RCC 7860 (cell line): ENCODE results near the gene KRT8.
"Not testable (repeated sequence)": the region's sequence is repeated elsewhere in the genome, so short reads cannot be mapped to it uniquely, and the experiment has no call there.

Experiments used
- DNase-seq: peaks from one replicate; pipeline ENCODE4 v3.0.0-alpha.2; 2015; ENCODE audit warnings: low spot score
- FAIRE-seq: peaks from 2 replicates; lab custom pipeline; 2012; peaks lifted over from hg19 to GRCh38; lab: Jason Lieb, UNC

Gene KRT8

DNA sequence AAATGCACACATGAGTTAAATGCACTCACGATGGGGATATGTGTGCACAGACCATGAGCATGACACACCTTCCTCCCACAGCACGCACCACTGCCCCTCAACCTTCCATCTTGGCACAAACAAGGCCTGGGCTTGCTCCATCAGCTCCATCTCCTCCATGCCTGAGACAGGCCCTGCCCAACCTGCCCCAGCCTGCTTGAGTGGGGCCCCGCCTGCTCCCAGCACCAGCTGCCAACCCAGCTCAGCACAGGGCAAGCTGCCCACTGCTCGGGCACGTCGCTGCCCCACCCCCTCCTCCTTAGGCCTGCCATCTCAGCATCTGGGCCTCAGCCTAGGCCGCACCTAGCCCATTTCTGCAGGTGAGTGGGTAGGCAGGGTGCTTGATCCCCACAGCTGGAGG lies 28.5 kb downstream of the KRT8 start:
- FAIRE-seq (no peak), DNase-seq (peak; percentile 43)

DNA sequence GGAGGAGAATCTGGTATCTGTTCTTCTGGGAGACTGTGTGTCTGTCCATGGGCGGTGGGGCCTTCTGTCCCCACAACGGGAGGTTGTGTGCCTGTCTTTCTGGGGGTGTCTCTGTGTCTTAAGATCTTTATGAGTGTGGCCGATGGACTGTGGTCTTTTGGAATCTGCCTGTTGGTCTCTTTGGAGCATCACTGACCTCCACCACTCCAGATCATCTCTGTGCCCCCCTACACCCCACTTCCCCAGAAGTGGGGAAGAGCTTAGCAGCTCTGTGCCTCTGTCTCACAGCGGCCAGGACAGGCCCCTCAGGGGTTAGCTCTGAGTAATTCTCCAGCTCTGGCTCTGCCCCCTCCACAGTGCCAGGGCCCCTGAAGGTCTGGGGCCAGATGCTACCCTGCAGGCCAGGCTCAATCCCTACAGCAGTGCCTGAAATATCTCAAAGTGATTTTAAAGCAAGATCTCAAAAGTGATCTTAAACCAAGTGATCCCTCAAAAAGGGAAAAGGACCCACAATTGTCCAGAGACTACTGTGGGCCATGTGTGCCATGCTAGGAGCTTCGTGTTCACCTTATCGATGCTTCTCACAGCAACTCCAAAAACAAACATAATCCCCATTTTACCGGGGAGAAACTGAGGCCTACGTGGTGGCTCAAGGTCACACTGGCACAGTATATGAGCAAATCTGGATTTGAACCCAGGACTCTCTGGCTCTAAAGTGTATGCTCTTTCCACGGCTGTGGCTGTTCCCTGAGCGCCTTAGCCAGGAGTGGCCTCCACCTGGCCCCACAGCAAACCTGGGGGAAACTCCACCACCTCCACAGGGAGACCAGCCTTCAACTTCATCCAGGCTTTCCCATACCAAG lies 30.1 kb downstream of the KRT8 start:
- FAIRE-seq: no peak

GRCh38 chr12:52873832-52874572 lies 30.9 kb downstream of the KRT8 start:
- FAIRE-seq (no peak), DNase-seq (peak; percentile 78)

More for the DNA sequence above, 30.1 kb downstream of the KRT8 start:
- peak; percentile 7 for DNase-seq

DNA sequence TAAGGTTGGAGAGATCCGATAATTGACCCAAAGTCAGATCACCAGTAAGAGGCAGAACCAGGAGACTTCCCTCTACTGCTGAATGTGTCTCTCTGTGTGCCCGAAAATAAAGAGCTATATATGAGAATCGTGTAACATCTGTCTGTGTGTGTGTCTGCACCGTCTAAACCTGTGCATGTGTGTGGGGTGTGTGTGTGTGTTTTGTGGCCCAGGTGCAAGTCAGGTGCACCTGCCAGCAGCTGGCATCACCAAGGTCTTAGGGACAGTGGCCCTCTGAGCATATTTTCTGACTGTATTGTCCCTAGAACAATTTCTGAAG lies 31.4 kb downstream of the KRT8 start:
- FAIRE-seq (no peak), DNase-seq (no peak)

DNA sequence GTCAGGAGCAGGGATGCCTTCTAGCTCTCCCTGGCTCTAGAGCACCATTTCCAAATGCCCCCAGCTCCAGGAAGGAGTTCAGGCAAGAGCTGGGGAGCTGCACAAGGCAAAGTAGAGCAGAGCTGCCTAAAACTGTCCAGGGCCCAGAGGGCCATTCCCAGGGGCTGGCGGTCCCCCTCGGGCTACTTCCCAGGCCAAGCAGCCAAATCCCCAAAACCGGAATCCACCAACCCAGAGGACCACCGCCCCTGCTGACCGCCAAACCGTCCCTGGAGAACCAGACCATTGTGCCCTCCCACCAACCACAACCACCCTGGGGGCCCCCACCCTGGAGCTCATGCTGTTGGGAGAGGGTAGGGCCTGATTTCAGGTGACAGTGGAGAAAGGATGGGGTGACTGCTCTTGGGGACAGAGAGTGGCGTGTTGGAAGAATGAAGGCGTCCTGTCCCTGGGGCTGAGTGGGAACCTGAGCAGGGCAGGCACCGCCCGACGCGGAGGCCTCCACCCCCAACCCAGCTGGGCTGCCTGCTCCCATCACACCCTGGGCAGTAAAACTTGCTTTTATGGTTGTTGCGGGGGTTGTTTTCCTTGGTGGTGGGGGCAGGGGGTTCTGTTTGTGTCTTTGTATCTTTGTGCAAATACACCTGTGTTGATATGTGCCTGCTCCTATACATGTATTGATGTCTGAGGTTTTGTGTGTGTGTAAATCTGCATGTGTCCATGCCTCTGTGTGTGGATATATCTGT lies 32.1 kb downstream of the KRT8 start:
- no peak for FAIRE-seq
- no peak for DNase-seq

DNA sequence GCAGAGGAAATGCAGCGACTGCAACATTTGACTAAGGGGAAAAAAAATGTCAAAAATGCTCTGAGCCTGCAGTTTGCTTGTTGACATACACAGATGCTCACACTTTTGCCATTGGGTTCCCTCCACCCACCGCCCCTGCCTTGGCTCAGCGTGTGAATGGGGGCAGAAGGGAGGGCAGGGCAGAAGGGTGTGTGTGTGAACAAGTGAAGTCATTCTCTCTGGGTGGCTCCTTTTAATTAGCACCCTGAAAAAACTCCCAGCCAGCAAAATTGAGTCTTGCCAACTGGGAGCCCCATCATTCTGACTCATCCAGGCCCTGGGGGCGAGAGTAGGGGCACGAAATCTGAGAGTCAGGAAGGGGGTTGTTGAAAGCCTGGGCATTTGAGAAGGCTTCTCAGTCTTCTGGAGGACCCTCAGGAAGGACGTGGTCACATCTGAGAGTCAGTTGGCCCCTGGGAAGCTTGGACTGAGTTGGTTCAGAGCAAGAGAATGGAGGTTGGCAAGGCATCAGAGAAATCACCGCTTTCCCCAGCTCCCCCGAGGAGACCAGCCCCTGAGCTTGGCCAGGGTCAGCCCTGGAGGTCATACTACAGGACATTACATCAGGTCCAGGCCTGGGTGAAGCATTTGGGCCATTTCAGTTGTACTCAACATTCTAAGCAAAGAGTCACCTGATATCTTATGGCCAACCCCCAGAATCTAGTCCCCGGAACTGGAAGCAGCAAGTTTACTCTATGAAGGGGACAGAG lies 33.4 kb downstream of the KRT8 start:
- no peak for FAIRE-seq
- peak; percentile 42 for DNase-seq

GRCh38 chr12:52870361-52871290 lies 34.2 kb downstream of the KRT8 start:
- DNase-seq (peak; percentile 21), FAIRE-seq (no peak)

GRCh38 chr12:52867642-52868041 lies 37.2 kb downstream of the KRT8 start:
- no peak for FAIRE-seq
- no peak for DNase-seq

GRCh38 chr12:52867152-52867551 lies 37.7 kb downstream of the KRT8 start:
- no peak for FAIRE-seq
- DNase-seq: no peak

DNA sequence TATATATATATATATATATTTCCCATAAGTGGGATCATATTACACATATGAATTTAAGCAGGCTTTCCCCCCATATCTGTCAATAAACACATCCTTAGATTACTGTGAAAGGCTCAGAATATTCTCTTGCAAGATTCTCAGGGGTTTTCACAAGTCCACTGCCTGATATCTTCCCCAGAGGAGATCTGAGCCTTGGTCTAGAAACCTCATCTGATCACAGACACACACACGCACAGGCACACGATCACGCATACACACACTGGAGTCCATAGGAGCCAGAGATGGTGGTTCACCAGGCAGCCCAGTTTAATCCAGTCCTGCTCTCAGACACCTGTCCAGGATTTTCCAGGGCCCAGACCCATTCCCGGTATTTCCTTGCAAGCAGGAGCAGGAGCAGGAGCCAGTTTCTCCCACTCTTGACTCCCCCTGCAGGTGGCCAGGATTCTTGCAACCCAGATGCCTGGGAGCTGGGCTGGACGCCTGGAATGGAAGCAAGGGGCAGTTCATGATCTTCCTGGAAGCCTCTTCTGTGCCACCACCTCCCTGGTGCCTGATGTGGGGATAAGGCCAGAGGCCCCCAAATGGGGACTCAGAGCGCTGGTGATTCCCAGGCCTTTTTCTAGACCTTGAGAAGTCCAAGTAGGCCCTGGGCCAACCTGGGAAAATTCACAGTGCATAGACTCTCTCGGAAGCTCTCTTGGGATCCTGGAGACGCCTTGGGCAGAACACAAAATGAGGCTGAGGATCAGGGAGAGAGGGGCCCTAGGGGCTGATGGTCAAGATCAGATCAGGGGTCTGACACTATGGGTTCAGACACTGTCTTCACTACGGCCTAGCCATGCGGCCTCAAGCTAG lies 39.6 kb downstream of the KRT8 start:
- DNase-seq: peak; percentile 58
- no peak for FAIRE-seq

DNA sequence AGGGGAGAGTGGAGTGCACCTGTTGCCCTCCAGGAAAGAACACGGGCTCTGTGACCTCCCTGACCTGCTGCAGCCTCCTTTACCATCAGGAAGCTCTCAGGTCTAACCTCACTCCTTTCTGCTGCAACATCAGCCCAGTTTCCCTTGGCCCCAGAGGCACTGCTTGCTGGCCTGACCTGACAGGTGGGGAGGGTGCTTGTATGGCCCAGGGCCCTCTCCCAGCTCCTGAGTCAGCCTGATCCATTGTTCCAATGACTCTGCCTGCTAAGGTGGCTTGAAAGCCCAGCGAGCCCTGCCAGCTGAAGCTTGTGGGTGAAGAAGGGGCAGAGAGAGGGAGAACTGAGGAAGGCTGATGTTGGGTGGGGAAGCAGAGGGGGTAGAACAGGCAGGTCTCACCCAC lies 42.9 kb downstream of the KRT8 start:
- no peak for DNase-seq
- no peak for FAIRE-seq

GRCh38 chr12:52861511-52861910 lies 43.4 kb downstream of the KRT8 start:
- no peak for DNase-seq
- FAIRE-seq: no peak

DNA sequence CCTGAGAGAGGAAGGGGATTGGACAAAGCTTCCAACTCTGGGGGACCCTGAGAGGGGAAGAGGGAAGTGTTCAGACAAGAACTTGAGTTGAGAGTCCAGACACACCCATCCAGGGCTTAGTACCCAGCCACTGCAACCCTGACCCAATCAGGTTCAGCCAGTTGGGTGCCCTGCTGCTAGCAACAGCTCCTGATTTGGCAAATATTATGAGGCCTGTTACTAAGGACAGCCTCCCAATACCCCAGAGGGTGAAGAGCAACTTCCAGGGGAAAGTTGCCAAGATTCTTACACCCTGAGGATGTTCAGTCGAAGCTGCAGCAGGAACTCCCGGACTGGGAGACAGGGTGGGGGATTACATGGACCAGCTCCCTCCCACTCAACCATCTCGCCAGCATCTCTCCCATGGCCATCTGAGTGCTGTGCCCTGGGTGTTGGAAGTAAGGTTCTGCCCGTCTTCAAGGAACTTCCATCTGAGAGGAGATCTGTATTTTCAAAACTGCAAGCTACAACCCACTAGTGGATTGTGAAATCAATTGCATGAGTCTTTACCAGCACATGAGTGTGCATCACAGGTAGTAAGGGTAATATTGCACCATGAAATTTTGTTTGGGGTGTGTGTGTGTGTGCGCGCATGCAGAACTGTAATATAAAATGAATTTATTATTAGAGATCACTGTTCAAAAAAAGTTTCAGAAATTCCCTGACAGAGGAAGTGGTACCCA lies 44.6 kb downstream of the KRT8 start:
- no peak for DNase-seq
- no peak for FAIRE-seq

DNA sequence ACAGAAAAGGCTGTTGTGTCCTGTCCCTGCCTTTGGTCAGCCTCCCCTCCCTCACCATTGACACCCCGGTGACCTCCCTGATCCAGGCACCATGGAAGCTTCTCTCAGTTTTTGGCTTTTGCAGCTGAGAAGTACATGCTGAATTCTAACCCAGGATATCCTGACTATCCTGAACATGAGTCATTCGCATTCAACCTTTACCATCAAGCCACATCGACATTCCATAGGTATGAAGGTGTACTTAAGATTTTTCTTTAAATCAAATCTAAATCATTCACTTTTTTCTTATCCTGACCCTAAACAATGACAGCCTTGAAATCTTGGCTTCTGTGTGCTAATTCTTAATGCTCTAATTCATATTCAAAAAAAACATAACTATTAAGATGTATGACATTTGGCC lies 47.4 kb downstream of the KRT8 start:
- FAIRE-seq (peak; percentile 52), DNase-seq (peak; percentile 45)

GRCh38 chr12:52856787-52857186 lies 48.1 kb downstream of the KRT8 start:
- no peak for DNase-seq
- FAIRE-seq: no peak

DNA sequence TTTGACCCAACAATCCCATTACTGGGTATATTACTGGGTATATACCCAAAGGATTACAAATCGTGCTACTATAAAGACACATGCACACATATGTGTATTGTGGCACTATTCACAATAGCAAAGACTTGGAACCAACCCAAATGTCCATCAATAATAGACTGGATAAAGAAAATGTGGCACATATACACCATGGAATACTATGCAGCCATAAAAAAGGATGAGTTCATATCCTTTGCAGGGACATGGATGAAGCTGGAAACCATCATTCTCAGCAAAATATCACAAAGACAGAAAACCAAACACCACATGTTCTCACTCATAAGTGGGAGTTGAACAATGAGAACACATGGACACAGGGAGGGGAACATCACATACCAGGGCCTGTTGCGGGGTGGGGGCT lies 48.8 kb downstream of the KRT8 start:
- DNase-seq, FAIRE-seq: not testable (repeated sequence)

- no peak for DNase-seq
- no peak for FAIRE-seq
These were observed 53.1 kb downstream of the KRT8 start for GRCh38 chr12:52851787-52852186.

DNA sequence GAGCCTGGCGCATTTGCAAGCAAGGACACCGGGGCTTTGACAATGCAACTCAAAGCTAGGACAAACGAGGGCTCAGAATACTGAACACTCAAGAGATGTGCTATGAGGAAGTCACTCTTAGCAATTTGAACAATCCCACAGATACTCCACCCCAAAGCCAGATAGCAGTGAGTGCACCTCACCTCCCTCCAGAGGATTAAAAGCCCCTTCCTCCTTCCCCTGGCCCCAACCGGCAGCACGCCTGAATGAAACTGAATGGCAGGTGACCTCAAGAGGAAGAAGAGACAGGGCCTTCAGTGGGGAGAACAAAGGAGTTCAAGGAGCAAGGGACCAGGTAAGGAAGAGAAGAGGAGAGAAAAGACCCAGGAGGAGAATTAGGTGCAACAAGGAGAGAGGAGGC lies 54.2 kb downstream of the KRT8 start:
- FAIRE-seq: no peak
- no peak for DNase-seq
